Neuronal stem cell (in vitro differentiated cells): ENCODE measurements around the gene ABCA7.

Experiments used
- DNase-seq: peaks from one replicate; pipeline ENCODE4 v3.0.0-alpha.2; 2013; ENCODE audit warnings: low spot score
- H2AFZ ChIP-seq: one replicate; pipeline ENCODE4 v1.6.1; 2013; ENCODE audit warnings: mild to moderate bottlenecking, low read length, inconsistent platforms
- H2AK5ac ChIP-seq: 2 replicates; pipeline ENCODE4 v1.6.1; 2013; ENCODE audit warnings: low read depth, mild to moderate bottlenecking, inconsistent platforms, low read length, moderate library complexity, mixed read lengths
- H2BK120ac ChIP-seq: 2 replicates; pipeline ENCODE4 v1.6.1; 2013; ENCODE audit warnings: low read depth, mild to moderate bottlenecking, inconsistent platforms, low read length, moderate library complexity, mixed read lengths
- H2BK12ac ChIP-seq: one replicate; pipeline ENCODE4 v1.6.1; 2013; ENCODE audit warnings: low read length, inconsistent platforms
- H2BK15ac ChIP-seq: 2 replicates; pipeline ENCODE4 v1.6.1; 2013; ENCODE audit warnings: mild to moderate bottlenecking, low read length, inconsistent platforms, mixed read lengths
- H2BK5ac ChIP-seq: one replicate; pipeline ENCODE4 v1.6.1; 2013; ENCODE audit warnings: inconsistent platforms, mild to moderate bottlenecking, low read length, moderate library complexity
- H3K14ac ChIP-seq: one replicate; pipeline ENCODE4 v1.6.1; 2013; ENCODE audit warnings: low read length, inconsistent platforms
- H3K18ac ChIP-seq: 2 replicates; pipeline ENCODE4 v1.6.1; 2013; ENCODE audit warnings: low read length, inconsistent platforms
- H3K23ac ChIP-seq: 2 replicates; pipeline ENCODE4 v1.6.1; 2013; ENCODE audit warnings: low read depth, mild to moderate bottlenecking, mixed read lengths, low read length, inconsistent platforms; ENCODE audit not compliant: poor library complexity
- H3K27ac ChIP-seq: replicated peaks from 3 replicates; pipeline ENCODE4 v1.5.1; 2013; ENCODE audit warnings: low read length, inconsistent platforms
- H3K27me3 ChIP-seq, 3 experiments: 2 replicates each; pipeline ENCODE4 v1.6.1; 2013; ENCODE audit warnings: low read length in 3 of 3, mild to moderate bottlenecking in 2 of 3, inconsistent platforms in 1 of 3, low read depth in 1 of 3, mixed read lengths in 1 of 3, moderate library complexity in 1 of 3; ENCODE audit not compliant: control insufficient read depth in 3 of 3, insufficient read depth in 3 of 3
- H3K36me3 ChIP-seq, 2 donors: replicated peaks in 1 of 2; 2 replicates each; pipeline ENCODE4 v1.6.1; 2013; ENCODE audit warnings: low read length in 2 of 2; ENCODE audit not compliant: control insufficient read depth in 2 of 2, insufficient read depth in 2 of 2
- H3K4ac ChIP-seq: 2 replicates; pipeline ENCODE4 v1.6.1; 2013; ENCODE audit warnings: inconsistent platforms, mild to moderate bottlenecking, low read length, moderate library complexity
- H3K4me1 ChIP-seq, 2 donors: 1 replicate in 1 of 2; 2 replicates in 1 of 2; pipeline ENCODE4 v1.6.1; 2013; ENCODE audit warnings: low read length in 2 of 2, low read depth in 1 of 2; ENCODE audit not compliant: control insufficient read depth in 2 of 2, insufficient read depth in 1 of 2
- H3K4me2 ChIP-seq: one replicate; pipeline ENCODE4 v1.6.1; 2013; ENCODE audit warnings: mild to moderate bottlenecking, low read length, inconsistent platforms; ENCODE audit not compliant: insufficient read depth, poor library complexity, severe bottlenecking
- H3K4me3 ChIP-seq, 2 donors: 2 replicates each; pipeline ENCODE4 v1.5.1; 2013; ENCODE audit warnings: low read length in 2 of 2, mild to moderate bottlenecking in 2 of 2, inconsistent platforms in 1 of 2, moderate library complexity in 1 of 2
- H3K79me1 ChIP-seq: one replicate; pipeline ENCODE4 v1.6.1; 2013; ENCODE audit warnings: low read depth, mild to moderate bottlenecking, inconsistent platforms, low read length, moderate library complexity
- H3K9ac ChIP-seq: one replicate; pipeline ENCODE4 v1.6.1; 2013; ENCODE audit warnings: mild to moderate bottlenecking, low read depth, low read length, inconsistent platforms; ENCODE audit not compliant: poor library complexity
- H3K9me3 ChIP-seq, 2 donors: replicated peaks in 1 of 2; 2 replicates each; pipeline versions ENCODE3 to v1.6.1; 2013; ENCODE audit warnings: low read length in 2 of 2, mild to moderate bottlenecking in 2 of 2, inconsistent platforms in 1 of 2, low read depth in 1 of 2, mixed read lengths in 1 of 2, moderate library complexity in 1 of 2; ENCODE audit not compliant: control insufficient read depth in 2 of 2, insufficient read depth in 1 of 2
- H4K8ac ChIP-seq: one replicate; pipeline ENCODE4 v1.6.1; 2013; ENCODE audit warnings: low read depth, mild to moderate bottlenecking, inconsistent platforms, low read length, moderate library complexity
- H4K91ac ChIP-seq: one replicate; pipeline ENCODE4 v1.6.1; 2013; ENCODE audit warnings: low read length, low read depth, mild to moderate bottlenecking, inconsistent platforms; ENCODE audit not compliant: poor library complexity
- whole genome bisulfite sequencing, 2 donors: extraction: QIAGEN DNeasy Blood & Tissue Kit; methylation state at CpG; one replicate each; pipeline ENCODE4 v1.1.7; 2013; ENCODE audit warnings: missing lambda C conversion rate in 2 of 2, mixed read lengths in 1 of 2; ENCODE audit not compliant: insufficient read length in 2 of 2, insufficient replicate concordance in 1 of 2; ENCODE audit errors: extremely low coverage in 2 of 2; 5-methylcytosine and 5-hydroxymethylcytosine counted together

The ABCA7 gene

DNA sequence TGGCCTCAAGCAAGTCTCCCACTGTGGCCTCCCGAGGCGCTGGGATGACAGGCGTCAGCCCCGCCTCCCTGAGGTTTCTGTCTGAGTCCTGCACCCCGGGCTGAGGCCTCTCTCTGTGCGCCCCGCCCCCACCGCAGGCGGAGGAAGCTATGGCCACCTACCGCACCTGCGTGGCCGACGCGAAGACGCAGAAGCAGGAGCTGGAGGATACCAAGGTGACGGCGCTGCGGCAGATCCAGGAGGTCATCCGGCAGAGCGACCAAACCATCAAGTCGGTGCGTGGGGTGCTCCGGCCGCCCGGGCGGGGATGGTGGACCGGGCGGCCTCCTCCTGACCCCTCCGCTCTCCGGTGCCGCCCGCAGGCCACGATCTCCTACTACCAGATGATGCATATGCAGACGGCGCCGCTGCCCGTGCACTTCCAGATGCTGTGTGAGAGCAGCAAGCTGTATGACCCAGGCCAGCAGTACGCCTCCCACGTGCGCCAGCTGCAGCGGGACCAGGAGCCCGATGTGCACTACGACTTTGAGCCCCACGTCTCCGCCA, 39.7 kb downstream of the ABCA7 start:
- Histone ChIP-seq H3K4me1 (peaks cover 0 to 2% of the 10 kb centered on the region in 2 donors), H3K9me3 (no peaks in the 10 kb centered on the region), H3K4me3 (no peak overlapping the region), H3K27me3 (no peaks in the 10 kb centered on the region), H3K23ac (no peak overlapping the region), H3K4me2 (no peak overlapping the region), H3K18ac (no peak overlapping the region), H4K8ac (no peak overlapping the region), H2AFZ (no peak overlapping the region), H3K9ac (no peak overlapping the region), H3K14ac (no peak overlapping the region), H2AK5ac (no peak overlapping the region), H3K36me3 (peaks cover 12 to 57% of the 10 kb centered on the region in 2 donors), H4K91ac (no peak overlapping the region), H2BK12ac (peak overlapping the region; percentile 22), H3K4ac (no peak overlapping the region), H3K27ac (no peak overlapping the region), H2BK5ac (no peak overlapping the region), H2BK15ac (no peak overlapping the region), H3K79me1 (peaks cover 6% of the 10 kb centered on the region), H2BK120ac (no peak overlapping the region)
- WGBS, 2 donors, result no CpG with 5 or more reads among the region's 45 CpGs
- no peak for DNase-seq

DNA sequence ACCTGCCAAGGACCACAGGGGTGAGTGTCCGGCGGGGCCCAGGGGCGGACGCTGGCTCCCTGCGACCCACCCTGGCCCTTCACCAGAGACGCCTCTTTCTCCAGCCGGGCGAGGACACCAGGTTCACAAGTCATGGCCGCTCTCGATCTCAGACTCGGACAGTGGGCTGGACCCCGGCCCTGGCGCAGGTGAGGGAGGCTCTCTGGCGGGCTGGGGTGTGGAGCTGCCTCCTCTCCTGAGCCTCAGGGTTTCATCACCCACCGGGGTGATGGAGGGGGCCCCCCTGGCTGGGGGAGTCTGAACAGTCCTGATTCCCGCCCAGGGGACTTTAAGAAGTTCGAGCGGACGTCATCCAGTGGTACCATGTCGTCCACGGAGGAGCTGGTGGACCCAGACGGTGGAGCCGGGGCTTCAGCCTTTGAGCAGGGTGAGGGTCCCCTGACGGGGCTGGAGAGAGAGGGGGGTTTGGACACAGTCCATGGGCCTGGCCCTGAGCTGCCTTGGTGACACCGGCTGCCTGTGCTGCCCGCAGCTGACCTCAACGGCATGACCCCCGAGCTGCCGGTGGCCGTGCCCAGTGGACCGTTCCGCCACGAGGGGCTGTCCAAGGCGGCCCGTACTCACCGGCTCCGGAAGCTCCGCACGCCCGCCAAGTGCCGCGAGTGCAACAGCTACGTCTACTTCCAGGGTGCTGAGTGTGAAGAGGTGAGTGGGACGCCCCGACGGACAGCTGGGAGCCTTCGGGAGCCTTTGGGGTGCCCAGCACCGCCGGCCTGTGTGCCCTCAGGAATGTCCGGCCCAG, 40.7 kb downstream of the ABCA7 start:
- DNase-seq, result no peak
- H3K14ac ChIP-seq, result no peak overlapping the region
- H3K9me3 ChIP-seq, result no peaks in the 10 kb centered on the region

DNA sequence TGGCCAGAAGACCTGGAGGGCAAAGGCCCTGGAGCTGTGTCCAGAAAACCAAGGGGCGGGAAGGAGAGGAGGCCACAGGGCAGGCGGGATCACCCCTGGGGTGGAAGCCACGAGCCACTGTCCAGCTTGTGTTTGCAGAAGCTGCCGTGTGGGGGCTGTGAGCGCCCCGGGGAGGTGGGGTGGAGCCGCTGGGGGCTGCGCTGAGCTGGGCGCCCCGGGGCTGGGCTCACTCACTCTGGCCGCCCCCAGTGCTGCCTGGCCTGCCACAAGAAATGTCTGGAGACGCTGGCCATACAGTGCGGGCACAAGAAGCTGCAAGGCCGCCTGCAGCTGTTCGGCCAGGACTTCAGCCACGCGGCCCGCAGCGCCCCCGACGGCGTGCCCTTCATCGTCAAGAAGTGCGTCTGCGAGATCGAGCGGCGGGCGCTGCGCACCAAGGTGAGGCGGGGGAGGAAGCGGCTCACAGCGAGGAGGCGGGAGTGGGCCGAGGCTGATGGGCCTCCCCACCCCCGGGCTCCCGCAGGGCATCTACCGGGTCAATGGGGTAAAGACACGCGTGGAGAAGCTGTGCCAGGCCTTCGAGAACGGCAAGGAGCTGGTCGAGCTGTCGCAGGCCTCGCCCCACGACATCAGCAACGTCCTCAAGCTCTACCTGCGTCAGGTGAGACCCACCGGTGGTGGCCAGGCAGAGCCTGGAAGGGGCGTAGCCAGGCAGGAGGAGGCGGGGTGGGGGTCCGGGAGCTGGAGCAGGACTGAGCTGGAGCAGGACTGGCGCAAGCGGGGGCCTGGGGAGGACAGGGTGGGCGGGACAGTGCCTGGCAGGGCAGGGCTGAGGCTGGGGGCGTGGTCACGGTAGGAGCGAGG, 41.6 kb downstream of the ABCA7 start:
- peaks cover 6% of the 10 kb centered on the region for H3K79me1 ChIP-seq

More for the DNA sequence above, 40.7 kb downstream of the ABCA7 start:
- H2BK120ac ChIP-seq, result no peak overlapping the region
- peak overlapping the region; percentile 37 for H2BK15ac ChIP-seq
- H3K27me3 ChIP-seq, result no peaks in the 10 kb centered on the region
- H3K4me1 ChIP-seq, result peaks cover 0 to 2% of the 10 kb centered on the region in 2 donors
- WGBS, 2 donors, result no CpG with 5 or more reads among the region's 50 CpGs
- peaks cover 13 to 59% of the 10 kb centered on the region in 2 donors for H3K36me3 ChIP-seq
- H2BK12ac ChIP-seq, result peak overlapping the region; percentile 41
- no peak overlapping the region for H3K23ac ChIP-seq
- no peak overlapping the region for H3K18ac ChIP-seq
- H2AK5ac ChIP-seq, result no peak overlapping the region
- no peak overlapping the region for H3K4ac ChIP-seq
- no peak overlapping the region for H3K27ac ChIP-seq
- no peak overlapping the region for H3K4me2 ChIP-seq
- H3K79me1 ChIP-seq, result peaks cover 6% of the 10 kb centered on the region
- peak overlapping the region; percentile 60 for H3K9ac ChIP-seq
- no peak overlapping the region for H2AFZ ChIP-seq
- H4K91ac ChIP-seq, result no peak overlapping the region
- H2BK5ac ChIP-seq, result peak overlapping the region; percentile 84
- H4K8ac ChIP-seq, result no peak overlapping the region
- no peak overlapping the region for H3K4me3 ChIP-seq

More for the DNA sequence above, 41.6 kb downstream of the ABCA7 start:
- peak overlapping the region; percentile 89 for H3K18ac ChIP-seq
- no peak overlapping the region for H3K27ac ChIP-seq
- H4K8ac ChIP-seq, result no peak overlapping the region
- H3K9me3 ChIP-seq, result no peaks in the 10 kb centered on the region
- DNase-seq, result no peak
- H3K4me3 ChIP-seq, result peak overlapping the region in 1 of 2 donors; percentile 27
- H2BK5ac ChIP-seq, result peak overlapping the region; percentile 66
- peaks cover 0 to 2% of the 10 kb centered on the region in 2 donors for H3K4me1 ChIP-seq
- no peaks in the 10 kb centered on the region for H3K27me3 ChIP-seq
- no peak overlapping the region for H3K14ac ChIP-seq
- WGBS, 2 donors, result no CpG with 5 or more reads among the region's 58 CpGs
- peak overlapping the region; percentile 88 for H2AK5ac ChIP-seq
- H2BK15ac ChIP-seq, result peak overlapping the region; percentile 58
- no peak overlapping the region for H2BK12ac ChIP-seq
- no peak overlapping the region for H4K91ac ChIP-seq
- H3K9ac ChIP-seq, result no peak overlapping the region
- no peak overlapping the region for H3K4ac ChIP-seq
- no peak overlapping the region for H2BK120ac ChIP-seq
- H3K36me3 ChIP-seq, result peaks cover 9 to 62% of the 10 kb centered on the region in 2 donors
- no peak overlapping the region for H2AFZ ChIP-seq
- peak overlapping the region; percentile 95 for H3K23ac ChIP-seq
- no peak overlapping the region for H3K4me2 ChIP-seq
